NCI-H1417 (cell line): ENCODE results near the gene ATP2B2.

Experiments used
- DNase-seq, 3 experiments: peaks; one replicate each; lab custom pipeline; 2025; lab: John Stamatoyannopoulos, UW

Gene ATP2B2

DNA sequence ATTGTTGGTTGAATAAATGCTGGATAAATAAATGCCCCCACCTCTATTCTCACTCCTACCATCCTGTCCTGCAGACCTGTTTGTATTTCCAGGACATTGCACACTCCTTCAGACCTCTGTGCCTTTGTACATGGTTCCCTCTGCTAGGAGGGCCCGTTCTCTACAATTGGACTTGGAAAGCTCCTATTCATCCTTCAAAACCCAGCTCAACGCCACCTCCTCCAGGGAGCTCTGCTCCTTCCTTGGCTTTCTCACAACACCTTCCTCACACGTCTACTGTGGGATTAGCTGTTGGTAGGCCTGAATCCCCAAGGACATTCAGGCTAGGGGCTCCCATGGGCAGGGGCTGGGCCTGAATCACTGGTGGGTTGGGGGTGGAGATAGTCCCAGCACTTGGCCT, 105.8 kb downstream of the ATP2B2 start:
- no peak for DNase-seq

DNA sequence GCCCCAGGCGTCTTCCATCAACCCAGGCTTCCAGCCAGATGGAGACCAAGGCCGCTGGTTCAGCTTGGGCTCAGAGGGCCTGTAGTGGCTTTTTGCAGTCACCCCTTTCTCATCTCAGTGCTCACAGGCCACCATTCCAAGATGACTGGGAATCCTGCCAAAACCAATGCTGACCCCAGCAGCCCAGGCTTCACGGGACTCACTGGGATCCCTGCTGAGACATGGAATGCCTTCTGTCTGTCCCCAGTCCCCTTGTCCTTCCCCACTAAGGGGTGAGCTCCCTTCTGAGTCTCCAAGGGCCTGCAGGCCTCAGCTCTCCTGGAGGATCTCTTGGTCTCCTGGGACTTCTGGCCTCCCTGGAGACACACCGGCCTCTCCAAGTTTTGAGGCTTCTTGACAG, 107.0 kb downstream of the ATP2B2 start:
- DNase-seq, result no peak

DNA sequence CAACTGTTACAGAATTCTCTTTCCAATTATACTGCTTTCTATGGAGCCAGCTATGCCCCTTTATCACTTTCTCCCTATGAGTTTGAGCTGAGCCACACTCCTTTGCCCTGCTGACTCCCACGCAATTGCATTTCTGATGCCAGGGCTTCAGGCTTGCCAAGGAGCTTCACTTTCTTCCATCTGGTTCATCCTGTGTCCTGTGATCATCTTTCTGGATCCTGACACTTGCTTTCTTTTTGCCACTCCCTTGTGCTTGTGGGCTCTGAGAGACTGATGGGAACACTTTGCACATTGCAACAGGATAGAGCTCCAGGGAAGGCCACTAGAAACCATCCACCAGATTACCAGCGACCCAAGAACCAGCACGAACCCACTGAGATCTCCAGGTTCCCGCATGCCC, 107.5 kb downstream of the ATP2B2 start:
- no peak for DNase-seq

GRCh38 chr3:10396931-10397330, 108.5 kb downstream of the ATP2B2 start:
- DNase-seq, result no peak

GRCh38 chr3:10396083-10396482, 109.3 kb downstream of the ATP2B2 start:
- no peak for DNase-seq

DNA sequence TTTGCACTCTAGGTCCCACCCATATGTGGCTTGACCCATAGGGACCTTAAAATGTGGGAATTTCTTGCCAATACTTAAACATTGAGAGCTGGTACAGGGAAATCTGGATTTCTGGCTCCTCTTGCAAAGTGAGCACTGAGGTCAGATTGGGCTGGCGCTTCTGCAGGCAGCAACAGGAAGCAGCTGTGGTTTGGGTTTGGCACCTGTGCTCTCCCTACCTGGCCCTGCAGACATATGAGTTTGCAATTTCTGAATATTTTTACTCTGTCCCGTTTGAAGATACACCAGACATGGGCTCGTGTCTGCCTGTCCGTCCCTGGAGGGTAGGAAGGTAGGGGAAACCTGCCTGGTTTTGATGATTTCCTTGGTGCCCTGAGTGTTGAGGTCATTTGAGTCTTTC, 109.7 kb downstream of the ATP2B2 start:
- no peak for DNase-seq

GRCh38 chr3:10395196-10395595, 110.2 kb downstream of the ATP2B2 start:
- no peak for DNase-seq

DNA sequence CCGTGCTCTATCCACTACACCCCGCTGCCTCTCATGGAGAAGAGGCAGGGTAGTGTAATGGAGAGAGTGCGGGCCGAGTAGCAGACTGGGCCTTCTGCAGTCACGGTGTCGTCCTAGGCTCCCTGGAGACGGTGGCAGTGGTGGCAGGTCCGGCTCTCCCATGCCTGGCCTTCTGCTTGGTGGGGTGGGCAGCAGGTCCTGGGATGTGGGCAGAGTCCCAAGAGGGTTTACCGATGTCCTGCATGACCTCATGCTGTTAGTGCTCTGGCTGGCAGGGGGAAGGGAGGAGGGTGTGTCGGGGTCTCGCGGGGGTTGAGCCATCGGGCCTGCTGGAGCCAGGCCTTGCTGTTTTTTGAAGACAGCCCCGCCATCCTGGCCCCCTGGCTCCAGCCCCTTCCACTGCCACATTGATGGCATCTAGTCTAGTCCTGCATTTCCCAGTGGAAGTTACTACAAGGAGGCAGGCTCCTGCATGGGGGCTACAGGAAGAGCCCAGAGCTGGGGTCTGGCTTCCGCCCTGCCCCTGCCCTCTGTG, 110.8 kb downstream of the ATP2B2 start:
- DNase-seq, result no peak

DNA sequence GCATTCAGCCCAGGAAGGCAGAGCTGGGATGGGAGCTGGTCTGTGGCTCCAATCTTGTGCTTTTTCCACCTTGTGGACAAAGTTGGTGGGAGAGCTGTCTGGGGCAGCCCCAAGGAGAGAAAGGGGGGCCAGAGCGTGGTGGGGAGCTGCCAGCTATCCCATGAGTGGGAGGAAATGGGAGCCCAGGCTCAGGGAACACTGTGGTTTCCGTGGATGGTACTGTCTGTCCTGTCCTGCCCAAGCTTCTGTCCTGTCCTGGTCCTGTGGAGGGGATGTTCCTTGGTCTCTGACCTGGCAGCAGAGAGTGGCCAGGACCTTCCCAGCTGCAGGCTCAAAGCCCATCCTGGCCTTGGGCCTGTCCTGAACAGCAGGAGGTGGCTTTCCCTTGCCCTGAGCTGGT, 111.9 kb downstream of the ATP2B2 start:
- DNase-seq, result no peak

DNA sequence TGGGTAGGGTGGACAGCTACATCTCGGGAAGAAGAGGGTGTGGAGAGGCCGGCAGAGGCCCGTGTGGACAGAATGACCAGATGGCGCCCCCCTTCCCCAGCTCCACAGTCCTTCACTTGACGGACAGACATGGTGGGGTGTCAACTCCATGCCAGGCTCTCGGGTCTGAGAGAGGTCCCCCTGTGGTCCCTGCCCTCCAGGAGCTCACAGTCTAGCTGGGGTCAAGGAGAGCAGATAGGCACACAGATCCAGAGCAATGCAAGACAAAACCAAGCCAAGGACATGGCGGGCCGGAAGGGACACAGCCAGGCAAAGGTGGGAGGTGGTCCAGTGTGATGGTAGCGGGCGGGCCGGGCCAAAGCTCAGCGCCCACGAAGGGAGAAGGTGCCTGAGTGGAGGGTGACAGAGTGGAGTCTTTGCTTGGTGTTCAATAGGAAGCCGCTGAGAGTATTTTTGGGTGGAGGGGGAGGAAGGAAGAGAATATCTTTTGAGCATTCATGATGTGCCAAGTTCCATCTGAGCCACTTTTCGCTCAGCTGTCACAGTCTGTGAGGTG, 112.4 kb downstream of the ATP2B2 start:
- DNase-seq, result no peak

DNA sequence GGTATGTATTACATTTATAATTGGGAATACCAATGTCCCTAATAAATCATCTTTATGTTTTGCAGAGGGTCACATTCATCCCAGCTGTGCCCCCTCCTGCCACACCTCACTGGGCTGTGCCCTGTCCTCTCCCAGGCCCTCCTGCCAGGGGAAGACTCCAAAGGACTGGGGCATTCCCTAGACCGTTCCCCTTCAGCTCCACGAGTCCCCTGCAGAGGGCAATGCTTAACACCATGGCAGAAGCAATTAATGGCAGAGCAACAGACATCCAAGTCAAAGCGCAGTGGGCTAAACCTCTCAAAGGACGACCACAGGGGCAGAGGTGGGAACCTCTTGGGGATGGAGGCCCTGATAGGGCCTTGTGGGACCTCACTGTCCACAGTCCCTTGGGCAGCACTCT, 113.1 kb downstream of the ATP2B2 start:
- no peak for DNase-seq

GRCh38 chr3:10391391-10391790, 114.0 kb downstream of the ATP2B2 start:
- no peak for DNase-seq

GRCh38 chr3:10390641-10391373, 114.6 kb downstream of the ATP2B2 start:
- DNase-seq, result no peak

DNA sequence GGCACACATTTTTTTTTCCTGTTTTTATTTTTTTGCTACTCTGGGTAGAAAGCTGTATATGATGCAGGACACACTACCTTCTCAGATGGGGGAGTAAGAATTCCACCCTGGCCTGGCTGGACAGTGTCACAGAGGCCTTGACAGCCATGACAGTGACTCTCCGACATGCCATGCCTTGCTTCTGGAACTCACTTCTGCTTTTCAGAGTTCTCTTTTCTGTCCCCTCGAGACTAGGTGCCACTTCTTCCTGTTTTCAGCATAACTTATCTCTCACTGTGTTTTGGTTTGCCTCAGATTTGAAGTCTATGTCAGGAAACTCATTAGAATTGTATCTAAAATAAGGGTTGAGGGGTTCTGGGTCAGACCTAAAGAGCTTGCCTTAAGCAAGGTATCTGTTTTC, 115.4 kb downstream of the ATP2B2 start:
- no peak for DNase-seq

GRCh38 chr3:10389339-10389738, 116.0 kb downstream of the ATP2B2 start:
- no peak for DNase-seq

- DNase-seq, result peak in 2 of 3 experiments; percentile 2 to 14
These were observed 117.3 kb downstream of the ATP2B2 start for GRCh38 chr3:10387881-10388609.

DNA sequence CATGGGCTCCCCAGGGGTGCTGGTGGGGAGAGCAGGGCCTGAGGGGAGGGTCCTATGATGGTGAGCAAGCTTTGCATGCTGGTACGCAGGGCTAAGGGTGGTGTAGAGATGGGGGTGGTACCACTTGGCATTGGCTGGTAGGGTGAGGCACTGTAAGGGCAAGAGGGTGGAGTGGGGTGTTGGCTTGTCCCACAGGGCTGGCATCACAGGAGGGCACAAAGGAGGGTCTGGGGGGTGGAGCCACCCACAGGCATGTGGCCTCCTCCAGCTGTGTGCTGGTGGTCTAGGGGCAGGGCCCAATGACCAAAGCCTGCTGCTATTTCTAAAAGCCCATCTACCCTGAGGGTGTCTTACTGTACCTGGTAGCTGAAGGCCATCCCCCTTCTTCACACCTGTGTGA, 119.3 kb downstream of the ATP2B2 start:
- no peak for DNase-seq

DNA sequence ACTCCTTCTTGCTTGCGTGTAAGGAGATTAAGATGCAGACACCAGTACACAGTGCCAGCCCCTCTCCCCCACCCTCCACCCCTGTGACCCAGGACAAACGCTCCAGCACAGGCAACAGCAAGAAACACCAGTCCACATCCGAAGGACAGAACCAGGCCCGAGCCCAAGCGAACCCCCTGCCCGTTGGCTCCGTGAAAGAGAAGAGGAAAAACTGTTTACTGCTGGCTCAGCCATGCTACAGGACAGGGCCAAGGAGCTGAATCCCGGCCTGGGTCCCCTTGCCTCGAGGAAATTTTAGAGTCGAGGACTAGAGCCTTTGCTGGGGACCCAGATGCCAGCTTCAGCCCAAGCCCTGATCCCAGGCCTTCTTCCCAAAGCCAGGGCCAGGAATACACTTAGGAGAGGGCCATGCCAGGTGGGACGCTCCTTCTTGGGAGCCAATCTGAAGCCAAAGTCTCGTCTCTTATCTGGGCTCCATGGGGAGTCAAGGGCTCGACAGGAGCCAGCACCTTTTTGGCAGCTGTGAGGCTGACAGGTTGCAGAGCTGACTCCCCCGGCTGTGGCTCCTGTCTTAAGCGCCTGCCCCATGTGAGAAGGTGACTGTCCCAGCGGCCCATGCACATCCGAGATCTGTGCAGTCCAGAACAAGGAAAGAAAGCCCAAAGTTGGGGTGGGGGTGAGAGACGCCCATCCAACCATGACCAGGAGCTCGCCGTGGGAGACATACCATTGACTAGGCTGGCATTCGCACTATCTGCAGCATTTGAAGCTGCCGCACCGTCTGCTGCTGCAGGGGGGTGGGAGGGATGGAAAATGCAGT, 120.6 kb downstream of the ATP2B2 start:
- no peak for DNase-seq

- DNase-seq, result no peak
These were observed 121.5 kb downstream of the ATP2B2 start for GRCh38 chr3:10383850-10384248.

GRCh38 chr3:10382892-10383849, 122.2 kb downstream of the ATP2B2 start:
- DNase-seq, result no peak

DNA sequence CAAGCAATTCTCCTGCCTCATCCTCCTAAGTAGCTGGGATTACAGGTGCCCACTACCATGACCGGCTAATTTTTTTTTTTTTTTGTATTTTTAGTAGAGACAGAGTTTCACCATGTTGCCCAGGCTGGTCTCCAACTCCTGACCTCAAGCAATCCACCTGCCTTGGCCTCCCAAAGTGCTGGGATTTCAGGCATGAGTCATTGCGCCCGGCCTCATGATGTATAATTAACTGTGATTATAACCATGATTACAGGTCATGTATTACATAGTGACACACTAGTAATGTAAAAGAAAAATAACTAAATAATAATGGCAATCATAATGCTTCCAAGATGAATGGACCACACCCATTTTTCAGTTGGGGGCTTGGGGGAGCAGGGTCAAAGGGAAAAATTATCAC, 122.9 kb downstream of the ATP2B2 start:
- peak in 1 of 3 experiments; percentile 28 for DNase-seq
